ENCODE data around the gene NLGN1.

Gene NLGN1

GRCh38 chr3:173862701-173863100 lies 465.2 kb downstream of the NLGN1 start:
- TF ChIP-seq FOXP2 (optimal IDR thresholded peaks at IDR 0.05; ENCODE audit: borderline replicate concordance, extremely low read depth, extremely low read length, insufficient read depth), result no peak
- TF ChIP-seq REST (IDR thresholded peaks at IDR 0.05; ENCODE audit: insufficient read depth in 1 of 2, low read depth in 2 of 2, low read length in 2 of 2), result no peak

- TF ChIP-seq POLR2AphosphoS5 (IDR thresholded peaks at IDR 0.05; ENCODE audit: low read depth, low read length) (no peak), FOXP2 (optimal IDR thresholded peaks at IDR 0.05; ENCODE audit: borderline replicate concordance, extremely low read depth, extremely low read length, insufficient read depth) (no peak), TAF1 (IDR thresholded peaks at IDR 0.05; ENCODE audit: borderline replicate concordance, insufficient read depth, low read length) (no peak), SIN3A (IDR thresholded peaks at IDR 0.05; ENCODE audit: borderline replicate concordance, insufficient read depth, low read length) (no peak), REST (IDR thresholded peaks at IDR 0.05; ENCODE audit: insufficient read depth in 1 of 2, low read depth in 2 of 2, low read length in 2 of 2) (no peak)
Observed at GRCh38 chr3:173863551-173863950, 466.0 kb downstream of the NLGN1 start.

GRCh38 chr3:173865900-173866498 lies 468.5 kb downstream of the NLGN1 start:
- TF ChIP-seq SIN3A (IDR thresholded peaks at IDR 0.05; ENCODE audit: borderline replicate concordance, insufficient read depth, low read length) (no peak), REST (IDR thresholded peaks at IDR 0.05; ENCODE audit: insufficient read depth in 1 of 2, low read depth in 2 of 2, low read length in 2 of 2) (no peak), FOXP2 (optimal IDR thresholded peaks at IDR 0.05; ENCODE audit: borderline replicate concordance, extremely low read depth, extremely low read length, insufficient read depth) (no peak), TAF1 (IDR thresholded peaks at IDR 0.05; ENCODE audit: borderline replicate concordance, insufficient read depth, low read length) (no peak), POLR2AphosphoS5 (IDR thresholded peaks at IDR 0.05; ENCODE audit: low read depth, low read length) (no peak)

GRCh38 chr3:173869766-173870165 lies 472.2 kb downstream of the NLGN1 start:
- no peak for TF ChIP-seq POLR2AphosphoS5 (IDR thresholded peaks at IDR 0.05; ENCODE audit: low read depth, low read length)
- TF ChIP-seq TAF1 (IDR thresholded peaks at IDR 0.05; ENCODE audit: borderline replicate concordance, insufficient read depth, low read length), result no peak
- TF ChIP-seq SIN3A (IDR thresholded peaks at IDR 0.05; ENCODE audit: borderline replicate concordance, insufficient read depth, low read length), result no peak
- TF ChIP-seq FOXP2 (optimal IDR thresholded peaks at IDR 0.05; ENCODE audit: borderline replicate concordance, extremely low read depth, extremely low read length, insufficient read depth), result no peak
- no peak for TF ChIP-seq REST (IDR thresholded peaks at IDR 0.05; ENCODE audit: insufficient read depth in 1 of 2, low read depth in 2 of 2, low read length in 2 of 2)

- TF ChIP-seq FOXP2 (optimal IDR thresholded peaks at IDR 0.05; ENCODE audit: borderline replicate concordance, extremely low read depth, extremely low read length, insufficient read depth), result no peak
- TF ChIP-seq POLR2AphosphoS5 (IDR thresholded peaks at IDR 0.05; ENCODE audit: low read depth, low read length), result no peak
- TF ChIP-seq TAF1 (IDR thresholded peaks at IDR 0.05; ENCODE audit: borderline replicate concordance, insufficient read depth, low read length), result no peak
- TF ChIP-seq REST (IDR thresholded peaks at IDR 0.05; ENCODE audit: insufficient read depth in 1 of 2, low read depth in 2 of 2, low read length in 2 of 2), result no peak
- no peak for TF ChIP-seq SIN3A (IDR thresholded peaks at IDR 0.05; ENCODE audit: borderline replicate concordance, insufficient read depth, low read length)
Observed at GRCh38 chr3:173870976-173871375, 473.4 kb downstream of the NLGN1 start.
